ENCODE measurements around the gene ARHGAP28.

Gene ARHGAP28

GRCh38 chr18:6875749-6876148 is 146.2 kb downstream of the ARHGAP28 start:
- no peak for DNase-seq (ENCODE audit: extremely low read depth, insufficient read length)
- no peaks in the 10 kb centered on the region; the same call in 1 of the 2 replicates for H3K27me3 ChIP-seq (replicated peaks; ENCODE audit: control insufficient read depth, insufficient read depth, low read length)
- H3K4me3 ChIP-seq (replicated peaks; ENCODE audit: low read depth, low read length), result no peak overlapping the region
- no peak for TF ChIP-seq CTCF (IDR thresholded peaks at IDR 0.05; ENCODE audit: insufficient read depth, low read length, poor library complexity, severe bottlenecking)
- no peaks in the 10 kb centered on the region for H3K36me3 ChIP-seq (ENCODE audit: control insufficient read depth, insufficient read depth, low read length)

GRCh38 chr18:6876641-6877041 is 147.1 kb downstream of the ARHGAP28 start:
- DNase-seq (ENCODE audit: extremely low read depth, insufficient read length), result no peak
- H3K36me3 ChIP-seq (ENCODE audit: control insufficient read depth, insufficient read depth, low read length), result no peaks in the 10 kb centered on the region
- no peaks in the 10 kb centered on the region; the same call in 1 of the 2 replicates for H3K27me3 ChIP-seq (replicated peaks; ENCODE audit: control insufficient read depth, insufficient read depth, low read length)
- H3K4me3 ChIP-seq (replicated peaks; ENCODE audit: low read depth, low read length), result no peak overlapping the region
- no peak for TF ChIP-seq CTCF (IDR thresholded peaks at IDR 0.05; ENCODE audit: insufficient read depth, low read length, poor library complexity, severe bottlenecking)

GRCh38 chr18:6877288-6877687 is 147.8 kb downstream of the ARHGAP28 start:
- Histone ChIP-seq H3K4me3 (replicated peaks; ENCODE audit: low read depth, low read length) (no peak overlapping the region), H3K27me3 (replicated peaks; ENCODE audit: control insufficient read depth, insufficient read depth, low read length) (no peaks in the 10 kb centered on the region), H3K36me3 (ENCODE audit: control insufficient read depth, insufficient read depth, low read length) (no peaks in the 10 kb centered on the region)
- no peak for TF ChIP-seq CTCF (IDR thresholded peaks at IDR 0.05; ENCODE audit: insufficient read depth, low read length, poor library complexity, severe bottlenecking)
- DNase-seq (ENCODE audit: extremely low read depth, insufficient read length), result no peak

- TF ChIP-seq CTCF (IDR thresholded peaks at IDR 0.05; ENCODE audit: insufficient read depth, low read length, poor library complexity, severe bottlenecking), result no peak
- no peaks in the 10 kb centered on the region for H3K36me3 ChIP-seq (ENCODE audit: control insufficient read depth, insufficient read depth, low read length)
- DNase-seq (ENCODE audit: extremely low read depth, insufficient read length), result no peak
- H3K27me3 ChIP-seq (replicated peaks; ENCODE audit: control insufficient read depth, insufficient read depth, low read length), result no peaks in the 10 kb centered on the region
- H3K4me3 ChIP-seq (replicated peaks; ENCODE audit: low read depth, low read length), result no peak overlapping the region
These were observed 149.2 kb downstream of the ARHGAP28 start for GRCh38 chr18:6878556-6879297.

GRCh38 chr18:6879508-6880195 is 150.1 kb downstream of the ARHGAP28 start:
- no peak for DNase-seq (ENCODE audit: extremely low read depth, insufficient read length)
- Histone ChIP-seq H3K4me3 (replicated peaks; ENCODE audit: low read depth, low read length) (no peak overlapping the region), H3K27me3 (replicated peaks; ENCODE audit: control insufficient read depth, insufficient read depth, low read length) (no peaks in the 10 kb centered on the region), H3K36me3 (ENCODE audit: control insufficient read depth, insufficient read depth, low read length) (no peaks in the 10 kb centered on the region)
- no peak for TF ChIP-seq CTCF (IDR thresholded peaks at IDR 0.05; ENCODE audit: insufficient read depth, low read length, poor library complexity, severe bottlenecking)

Measured in GM06990 (cell line).